SK-N-MC (cell line): ENCODE data around the gene RGL1.

Source experiments
- DNase-seq: peaks from one replicate; pipeline ENCODE4 v3.0.0-alpha.2; 2011; ENCODE audit warnings: low read depth, low spot score
- H3K27ac ChIP-seq: fragments of 200-600 bp; sonication (generic); 2 replicates; pipeline ENCODE4 v1.5.1; 2016; ENCODE audit warnings: mixed run types
- H3K36me3 ChIP-seq: fragments of 200-600 bp; sonication (generic); 2 replicates; pipeline ENCODE4 v1.6.1; 2017; ENCODE audit warnings: antibody characterized with exemption, low read length, mixed read lengths; ENCODE audit not compliant: insufficient read depth
- H3K4me3 ChIP-seq: fragments of 200-600 bp; sonication (generic); 2 replicates; pipeline ENCODE4 v1.5.1; 2016
- H3K9ac ChIP-seq: fragments of 200-600 bp; sonication (generic); 2 replicates; pipeline ENCODE4 v1.8.0; 2017; ENCODE audit warnings: mixed run types, mixed read lengths; ENCODE audit not compliant: insufficient read length
- H3K9me3 ChIP-seq: fragments of 200-600 bp; sonication (generic); 2 replicates; pipeline ENCODE4 v1.6.1; 2017; ENCODE audit warnings: low read depth, mild to moderate bottlenecking, antibody characterized with exemption, low read length, moderate library complexity, mixed read lengths
- EZH2 ChIP-seq: fragments of 200-600 bp; sonication (generic); IDR thresholded peaks from one replicate; pipeline ENCODE4 v1.6.1; 2017; ENCODE audit warnings: antibody characterized with exemption
- FOXP2 ChIP-seq: optimal IDR thresholded peaks from 2 replicates; pipeline ENCODE3; 2011; ENCODE audit warnings: mild to moderate bottlenecking, moderate library complexity; ENCODE audit not compliant: insufficient read depth; ENCODE audit errors: extremely low read length, control extremely low read depth
- POLR2AphosphoS5 ChIP-seq: IDR thresholded peaks from 2 replicates; pipeline ENCODE4 v1.6.1; 2012; ENCODE audit warnings: mild to moderate bottlenecking, low read depth, low read length, borderline replicate concordance

Gene RGL1

DNA sequence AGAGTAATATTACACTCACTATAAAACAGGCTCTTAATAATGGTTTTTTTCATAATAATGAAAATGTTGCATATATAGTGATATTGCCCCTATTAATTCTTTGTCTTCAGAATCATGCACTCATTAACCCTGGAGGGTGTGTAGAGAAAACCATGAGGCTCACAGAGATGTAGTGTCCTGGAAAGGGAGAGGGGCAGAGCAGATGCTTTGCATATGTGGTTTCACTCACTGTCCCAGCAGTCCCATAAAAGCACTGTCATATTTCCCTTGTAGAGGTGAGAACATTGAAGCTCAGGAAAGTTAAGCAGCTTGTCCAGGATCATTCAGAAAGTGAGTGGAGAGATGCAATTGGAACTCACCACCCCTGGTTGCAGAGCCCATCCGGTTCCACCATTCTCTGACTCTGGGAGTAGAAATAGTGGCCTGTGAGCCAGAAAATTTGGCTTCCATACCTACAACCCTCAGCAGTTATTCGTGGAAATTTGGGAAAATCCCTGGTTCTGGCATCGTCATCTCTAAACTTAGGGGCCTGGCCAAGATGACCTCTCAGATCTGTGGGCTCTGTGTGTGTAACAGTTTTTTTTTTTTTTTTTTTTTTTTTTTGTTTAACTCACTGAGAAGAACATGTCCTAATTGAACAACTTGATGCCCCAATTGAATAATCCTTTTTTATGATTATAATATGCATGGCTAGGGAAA is 86.4 kb downstream of the RGL1 start:
- Histone ChIP-seq H3K9me3 (no peaks in the 10 kb centered on the region), H3K36me3 (peaks cover 72% of the 10 kb centered on the region), H3K27ac (no peak overlapping the region), H3K9ac (no peak overlapping the region), H3K4me3 (no peak overlapping the region)
- TF ChIP-seq EZH2 = no peak
- no peak for TF ChIP-seq POLR2AphosphoS5
- TF ChIP-seq FOXP2 = no peak
- no peak for DNase-seq

DNA sequence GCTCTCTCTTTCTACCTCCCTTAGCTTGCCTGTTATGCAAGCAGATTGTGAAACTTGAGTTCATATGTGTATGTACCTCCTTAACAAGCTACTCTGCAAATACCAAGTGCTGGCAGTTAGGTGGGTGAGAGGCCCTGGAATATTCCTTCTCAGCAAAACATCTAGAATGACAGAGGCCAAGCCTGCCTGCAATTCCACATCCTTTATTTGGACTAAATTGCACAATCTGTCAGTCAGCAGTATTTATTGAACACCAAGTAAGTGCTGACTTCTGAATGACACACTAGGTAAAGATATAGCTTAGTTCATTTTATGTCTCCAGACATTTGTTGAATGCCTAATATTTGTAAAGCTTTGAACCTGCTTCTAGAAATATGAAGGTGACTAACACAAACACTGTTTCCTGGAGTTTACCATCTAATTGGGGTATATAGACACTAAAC is 87.5 kb downstream of the RGL1 start:
- H3K27ac ChIP-seq = no peak overlapping the region
- DNase-seq = no peak
- TF ChIP-seq FOXP2 (no peak), POLR2AphosphoS5 (no peak), EZH2 (no peak)

GRCh38 chr1:183893561-183894289 is 88.8 kb downstream of the RGL1 start:
- no peak overlapping the region for H3K4me3 ChIP-seq
- TF ChIP-seq FOXP2 (no peak), POLR2AphosphoS5 (no peak), EZH2 (no peak)
- H3K27ac ChIP-seq = no peak overlapping the region
- H3K36me3 ChIP-seq = peaks cover 81% of the 10 kb centered on the region
- H3K9me3 ChIP-seq = no peaks in the 10 kb centered on the region
- no peak for DNase-seq
- H3K9ac ChIP-seq = no peak overlapping the region

More for the DNA sequence above, 87.5 kb downstream of the RGL1 start:
- Histone ChIP-seq H3K9me3 (no peaks in the 10 kb centered on the region), H3K9ac (no peak overlapping the region), H3K4me3 (no peak overlapping the region), H3K36me3 (peaks cover 73% of the 10 kb centered on the region)

DNA sequence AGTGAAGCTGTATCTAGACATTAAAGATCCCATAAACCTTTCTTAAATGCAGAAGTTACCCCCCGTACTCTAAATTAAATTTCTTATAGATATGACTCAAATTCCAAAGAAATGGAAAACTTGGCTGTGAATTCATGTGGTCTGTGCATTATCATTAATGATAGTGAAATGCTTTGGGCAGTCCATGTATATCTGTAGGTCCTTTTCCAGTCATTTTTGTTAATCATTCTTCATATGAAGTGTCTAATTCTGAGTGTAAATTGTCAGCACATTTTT is 89.3 kb downstream of the RGL1 start:
- no peak overlapping the region for H3K27ac ChIP-seq
- TF ChIP-seq POLR2AphosphoS5 = no peak

DNA sequence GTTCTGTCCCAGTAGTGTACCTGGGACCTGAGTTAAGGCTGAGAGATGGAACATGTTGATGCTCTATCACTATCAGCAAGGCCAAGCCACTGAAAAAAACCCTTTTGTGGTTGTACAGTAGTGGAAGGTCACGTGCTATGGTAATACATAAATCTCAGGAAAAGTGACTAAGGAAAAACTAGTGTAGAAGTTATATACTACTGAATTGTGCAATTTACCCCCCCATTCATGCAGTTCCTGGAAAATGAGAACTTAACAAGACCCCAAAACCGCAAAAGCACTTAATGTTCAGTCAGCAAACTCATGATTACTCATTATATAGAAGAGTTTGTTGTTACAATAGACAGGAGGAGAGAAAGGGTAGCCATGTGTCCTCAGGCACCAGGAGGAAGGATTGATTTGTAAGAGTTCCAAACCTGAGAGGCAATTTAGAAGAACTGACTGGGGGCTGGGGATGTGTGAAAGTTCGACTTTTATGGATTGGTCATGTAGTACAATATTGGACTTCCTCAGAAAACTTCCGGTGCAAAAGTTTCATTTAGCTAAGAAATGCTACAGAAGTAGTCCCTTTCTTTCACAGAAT is 91.6 kb downstream of the RGL1 start:
- DNase-seq = no peak
- Histone ChIP-seq H3K4me3 (no peak overlapping the region), H3K36me3 (peaks cover 75% of the 10 kb centered on the region), H3K27ac (no peak overlapping the region; the same call in 1 of the 2 replicates), H3K9me3 (no peaks in the 10 kb centered on the region), H3K9ac (no peak overlapping the region)
- TF ChIP-seq POLR2AphosphoS5 (peak; percentile 44; the same call in 1 of the 2 replicates), FOXP2 (no peak)

More for the DNA sequence above, 89.3 kb downstream of the RGL1 start:
- no peak overlapping the region for H3K4me3 ChIP-seq
- no peak overlapping the region for H3K9ac ChIP-seq
- DNase-seq = no peak
- no peaks in the 10 kb centered on the region for H3K9me3 ChIP-seq
- peaks cover 81% of the 10 kb centered on the region for H3K36me3 ChIP-seq

DNA sequence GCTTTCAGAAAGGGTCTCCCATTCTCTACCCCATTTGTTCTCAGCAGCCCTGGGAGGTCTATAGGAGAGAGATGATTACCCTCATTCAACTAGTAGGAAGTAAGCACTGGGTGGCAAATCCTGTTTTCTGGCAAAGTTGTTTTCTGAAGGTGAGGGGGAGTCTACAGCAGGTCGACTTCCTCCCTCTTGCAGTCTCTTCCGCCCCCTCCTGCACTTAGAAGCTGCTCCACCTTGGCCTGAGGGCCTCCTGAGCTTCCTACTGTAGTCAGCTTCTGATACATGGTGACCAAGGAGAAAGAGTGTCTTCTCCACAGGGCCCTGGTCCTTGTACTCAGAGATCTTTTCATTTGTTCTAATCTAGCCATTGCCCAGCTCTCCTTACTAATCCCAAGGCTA is 93.1 kb downstream of the RGL1 start:
- DNase-seq = no peak
- Histone ChIP-seq H3K36me3 (peaks cover 71% of the 10 kb centered on the region), H3K4me3 (no peak overlapping the region), H3K9ac (no peak overlapping the region), H3K27ac (peak overlapping the region; percentile 21; the same call in 1 of the 2 replicates), H3K9me3 (no peaks in the 10 kb centered on the region)
- no peak for TF ChIP-seq FOXP2
- no peak for TF ChIP-seq POLR2AphosphoS5
- TF ChIP-seq EZH2 = no peak

GRCh38 chr1:183898610-183899009 is 93.7 kb downstream of the RGL1 start:
- peaks cover 66% of the 10 kb centered on the region for H3K36me3 ChIP-seq
- TF ChIP-seq POLR2AphosphoS5 (no peak), FOXP2 (no peak), EZH2 (no peak)
- no peak overlapping the region for H3K9ac ChIP-seq
- no peak overlapping the region for H3K4me3 ChIP-seq
- peak overlapping the region; percentile 21; the same call in 1 of the 2 replicates for H3K27ac ChIP-seq
- DNase-seq = no peak
- no peaks in the 10 kb centered on the region for H3K9me3 ChIP-seq

DNA sequence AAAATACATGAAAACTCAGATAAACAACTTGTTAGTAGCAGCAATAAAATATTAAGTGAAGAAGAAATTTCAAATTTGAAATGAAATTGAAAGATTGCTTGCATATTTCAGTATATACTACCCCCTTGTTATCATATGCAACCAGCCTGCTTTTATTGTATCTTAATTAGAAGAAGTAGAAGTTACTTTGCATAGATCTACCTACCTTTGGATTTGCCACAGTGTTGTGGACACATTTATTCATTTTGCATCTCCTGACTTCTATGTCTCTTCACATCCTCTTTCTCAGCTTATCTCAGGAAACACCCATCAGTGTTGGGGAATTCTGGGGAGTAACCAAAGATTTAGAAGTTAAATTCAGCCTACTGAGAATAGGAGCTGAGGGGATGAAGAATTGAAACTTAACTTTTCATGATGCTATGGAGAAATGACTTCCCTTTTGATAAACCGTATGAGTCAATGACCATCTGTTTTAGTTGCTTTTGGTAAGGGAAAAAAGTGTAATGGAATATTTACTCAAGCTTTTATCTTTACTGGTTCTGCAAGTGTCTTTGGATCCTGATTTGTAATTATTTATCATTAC is 96.9 kb downstream of the RGL1 start:
- H3K9me3 ChIP-seq = no peaks in the 10 kb centered on the region
- no peak overlapping the region for H3K27ac ChIP-seq
- no peak overlapping the region for H3K9ac ChIP-seq
- no peak for TF ChIP-seq POLR2AphosphoS5
- TF ChIP-seq FOXP2 = no peak
- no peak for TF ChIP-seq EZH2
- H3K36me3 ChIP-seq = peaks cover 64% of the 10 kb centered on the region
- no peak for DNase-seq
- no peak overlapping the region for H3K4me3 ChIP-seq
